HUES6 (cell line): ENCODE data around the gene BRK1.
A peak's percentile ranks its signal among the peaks of the same experiment; 100 is the strongest.
"Not testable (repeated sequence)": the region's sequence is repeated elsewhere in the genome, so short reads cannot be mapped to it uniquely, and the experiment has no call there.

Experiments
- H3K27ac ChIP-seq: 2 replicates; pipeline ENCODE4 v1.7.0; 2013; ENCODE audit warnings: low read depth, mild to moderate bottlenecking, low read length, inconsistent platforms
- H3K27me3 ChIP-seq: 2 replicates; pipeline ENCODE4 v1.6.1; 2013; ENCODE audit warnings: low read length; ENCODE audit not compliant: control insufficient read depth, insufficient read depth
- H3K36me3 ChIP-seq: 2 replicates; pipeline ENCODE4 v1.6.1; 2013; ENCODE audit warnings: low read length; ENCODE audit not compliant: control insufficient read depth, insufficient read depth
- H3K4me1 ChIP-seq: 2 replicates; pipeline ENCODE4 v1.6.1; 2013; ENCODE audit warnings: low read length; ENCODE audit not compliant: control insufficient read depth, insufficient read depth
- H3K4me3 ChIP-seq: 2 replicates; pipeline ENCODE4 v1.5.1; 2013; ENCODE audit warnings: low read depth, low read length
- H3K9ac ChIP-seq: one replicate; pipeline ENCODE4 v1.6.1; 2013; ENCODE audit warnings: mild to moderate bottlenecking, low read length
- H3K9me3 ChIP-seq: 2 replicates; pipeline ENCODE4 v1.6.1; 2013; ENCODE audit warnings: low read depth, low read length; ENCODE audit not compliant: control insufficient read depth, insufficient read depth

BRK1 gene

GRCh38 chr3:10115326-10116137, at the start of gene BRK1:
Gene BRK1 (plus strand): TSS chr3:10115675. CDS start chr3:10115702, 27 bp downstream.
- Histone ChIP-seq H3K27ac (peak within 1 kb of the TSS; percentile 72), H3K9ac (peak within 1 kb of the TSS; percentile 84), H3K36me3 (peaks cover 8% of the 10 kb centered on the region; the same call in 1 of the 2 replicates), H3K27me3 (no peaks in the 10 kb centered on the region), H3K9me3 (no peaks in the 10 kb centered on the region), H3K4me1 (peaks cover 6% of the 10 kb centered on the region; the same call in 1 of the 2 replicates), H3K4me3 (peak within 1 kb of the TSS; percentile 97)

- H3K9me3 ChIP-seq, H3K27me3 ChIP-seq, H3K9ac ChIP-seq, H3K4me3 ChIP-seq, H3K27ac ChIP-seq, H3K4me1 ChIP-seq: not testable (repeated sequence)
- peaks cover 69% of the 10 kb centered on the region for H3K36me3 ChIP-seq
Measured at GRCh38 chr3:10070077-10070476, 45.4 kb upstream of the BRK1 start.

- Histone ChIP-seq H3K27me3 (no peaks in the 10 kb centered on the region), H3K9me3 (no peaks in the 10 kb centered on the region), H3K4me1 (no peaks in the 10 kb centered on the region), H3K27ac (no peak overlapping the region), H3K9ac (no peak overlapping the region), H3K36me3 (peaks cover 62% of the 10 kb centered on the region), H3K4me3 (no peak overlapping the region)
Measured at GRCh38 chr3:10074666-10075065, 40.8 kb upstream of the BRK1 start.

DNA sequence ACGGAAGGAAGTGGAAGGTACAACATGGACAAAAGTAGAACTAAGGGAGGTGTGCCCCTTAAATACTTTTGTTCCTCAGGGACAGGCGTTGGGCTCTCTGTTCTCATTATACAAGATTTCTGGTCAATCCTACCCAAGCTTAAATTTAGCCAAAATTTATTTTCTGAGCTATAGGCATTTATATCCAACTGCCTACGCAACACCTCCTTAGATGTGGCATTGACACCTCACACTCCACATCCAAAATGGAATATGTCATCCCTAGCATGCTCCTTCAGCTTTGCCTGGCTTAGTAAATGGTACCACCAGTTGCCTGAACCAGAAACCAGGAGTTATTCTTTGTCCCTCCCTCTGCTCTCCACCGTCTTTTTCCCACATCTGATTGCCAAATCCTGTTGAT, 33.6 kb upstream of the BRK1 start:
- Histone ChIP-seq H3K9ac (no peak overlapping the region), H3K4me1 (no peaks in the 10 kb centered on the region), H3K36me3 (peaks cover 90% of the 10 kb centered on the region), H3K9me3 (no peaks in the 10 kb centered on the region), H3K4me3 (no peak overlapping the region), H3K27ac (no peak overlapping the region), H3K27me3 (no peaks in the 10 kb centered on the region)

GRCh38 chr3:10085738-10086137, 29.7 kb upstream of the BRK1 start:
- Histone ChIP-seq H3K4me1 (no peaks in the 10 kb centered on the region), H3K27me3 (no peaks in the 10 kb centered on the region), H3K9me3 (no peaks in the 10 kb centered on the region), H3K27ac (no peak overlapping the region), H3K4me3 (no peak overlapping the region), H3K9ac (no peak overlapping the region), H3K36me3 (peaks cover 91% of the 10 kb centered on the region)

GRCh38 chr3:10088256-10088655, 27.2 kb upstream of the BRK1 start:
- Histone ChIP-seq H3K36me3 (peaks cover 83% of the 10 kb centered on the region), H3K9ac (no peak overlapping the region), H3K27me3 (no peaks in the 10 kb centered on the region), H3K27ac (no peak overlapping the region), H3K4me1 (no peaks in the 10 kb centered on the region), H3K4me3 (no peak overlapping the region), H3K9me3 (no peaks in the 10 kb centered on the region)

DNA sequence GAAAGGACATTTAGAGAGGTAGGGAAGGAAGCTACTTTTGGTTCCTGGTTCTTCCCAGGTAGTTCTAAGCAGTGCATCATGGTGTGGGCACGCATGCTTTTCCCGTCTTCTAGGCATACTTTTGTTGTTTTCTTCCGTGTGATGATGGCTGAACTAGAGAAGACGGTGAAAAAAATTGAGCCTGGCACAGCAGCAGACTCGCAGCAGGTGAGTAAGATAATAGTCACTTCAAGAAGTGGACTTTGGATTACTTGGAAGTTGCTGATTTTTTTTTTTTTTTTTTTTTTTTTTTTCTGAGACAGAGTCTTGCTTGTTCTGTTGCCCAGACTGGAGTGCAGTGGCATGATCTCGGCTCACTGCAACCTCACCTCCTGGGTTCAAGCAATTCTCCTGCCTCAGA, 25.3 kb upstream of the BRK1 start:
- H3K4me3 ChIP-seq: no peak overlapping the region
- peaks cover 84% of the 10 kb centered on the region for H3K36me3 ChIP-seq
- no peak overlapping the region for H3K27ac ChIP-seq
- no peaks in the 10 kb centered on the region for H3K27me3 ChIP-seq
- H3K9ac ChIP-seq: no peak overlapping the region
- H3K9me3 ChIP-seq: no peaks in the 10 kb centered on the region
- H3K4me1 ChIP-seq: no peaks in the 10 kb centered on the region

DNA sequence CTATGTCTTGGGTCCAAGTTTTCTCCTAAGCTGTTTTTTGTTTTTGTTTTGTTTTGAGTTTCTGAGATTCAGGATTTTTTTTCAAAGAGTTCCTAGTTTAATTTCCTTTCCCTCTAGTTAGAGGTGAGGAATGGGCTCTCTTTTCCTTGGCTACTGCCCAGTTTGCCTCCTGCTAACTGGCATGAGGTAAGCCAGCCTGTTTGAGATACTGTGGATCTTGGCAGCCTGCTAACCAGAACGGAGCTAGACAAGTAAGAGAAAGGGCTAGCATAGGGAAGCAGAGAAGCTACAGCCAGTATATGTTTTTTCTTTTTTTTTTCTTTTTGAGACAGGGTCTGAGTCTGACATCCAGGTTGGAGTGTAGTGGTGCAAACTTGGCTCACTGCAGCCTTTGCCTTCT, 24.7 kb upstream of the BRK1 start:
- not testable (repeated sequence) for H3K9me3 ChIP-seq, H3K4me1 ChIP-seq, H3K4me3 ChIP-seq, H3K27ac ChIP-seq, H3K9ac ChIP-seq, H3K27me3 ChIP-seq
- H3K36me3 ChIP-seq: peaks cover 86% of the 10 kb centered on the region

DNA sequence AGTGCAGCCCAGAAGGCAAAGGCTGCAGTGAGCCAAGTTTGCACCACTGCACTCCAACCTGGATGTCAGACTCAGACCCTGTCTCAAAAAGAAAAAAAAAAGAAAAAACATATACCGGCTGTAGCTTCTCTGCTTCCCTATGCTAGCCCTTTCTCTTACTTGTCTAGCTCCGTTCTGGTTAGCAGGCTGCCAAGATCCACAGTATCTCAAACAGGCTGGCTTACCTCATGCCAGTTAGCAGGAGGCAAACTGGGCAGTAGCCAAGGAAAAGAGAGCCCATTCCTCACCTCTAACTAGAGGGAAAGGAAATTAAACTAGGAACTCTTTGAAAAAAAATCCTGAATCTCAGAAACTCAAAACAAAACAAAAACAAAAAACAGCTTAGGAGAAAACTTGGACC, 24.1 kb upstream of the BRK1 start:
- H3K36me3 ChIP-seq: peaks cover 85% of the 10 kb centered on the region
- not testable (repeated sequence) for H3K27ac ChIP-seq, H3K9ac ChIP-seq, H3K4me1 ChIP-seq, H3K27me3 ChIP-seq, H3K9me3 ChIP-seq, H3K4me3 ChIP-seq

DNA sequence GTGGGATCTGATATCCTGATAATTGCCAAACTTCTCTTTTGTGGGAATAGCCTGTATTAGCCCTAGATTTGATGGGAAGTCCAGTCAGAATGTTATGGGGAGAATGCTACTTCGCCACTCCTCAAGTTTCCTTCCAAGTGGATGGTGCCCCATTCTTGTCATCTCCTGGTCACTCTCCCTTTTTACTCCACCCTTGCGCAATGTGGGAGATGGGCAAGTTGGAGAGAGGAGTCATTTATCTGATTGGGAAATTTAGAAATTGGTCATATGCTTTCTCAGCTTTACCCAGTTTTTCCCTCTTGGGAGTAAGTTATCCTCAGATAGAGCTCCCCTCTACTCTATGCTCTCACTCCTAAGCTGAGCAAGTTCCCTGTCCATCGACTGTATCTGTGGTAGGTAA, 21.8 kb upstream of the BRK1 start:
- H3K36me3 ChIP-seq: peaks cover 81% of the 10 kb centered on the region
- no peaks in the 10 kb centered on the region for H3K4me1 ChIP-seq
- no peak overlapping the region for H3K9ac ChIP-seq
- no peaks in the 10 kb centered on the region for H3K9me3 ChIP-seq
- no peak overlapping the region for H3K4me3 ChIP-seq
- H3K27me3 ChIP-seq: no peaks in the 10 kb centered on the region
- H3K27ac ChIP-seq: no peak overlapping the region

- H3K36me3 ChIP-seq: peaks cover 69% of the 10 kb centered on the region
- no peak overlapping the region for H3K27ac ChIP-seq
- H3K9me3 ChIP-seq: no peaks in the 10 kb centered on the region
Measured at GRCh38 chr3:10099041-10099440, 16.4 kb upstream of the BRK1 start.

More at GRCh38 chr3:10099041-10099440, 16.4 kb upstream of the BRK1 start:
- no peaks in the 10 kb centered on the region for H3K27me3 ChIP-seq
- H3K4me1 ChIP-seq: no peaks in the 10 kb centered on the region
- H3K9ac ChIP-seq: no peak overlapping the region
- no peak overlapping the region for H3K4me3 ChIP-seq
